Measurements from ENCODE around the gene PIGN.

GRCh38 chr18:62200121-62200914, 13.5 kb upstream of the PIGN start:
- TF ChIP-seq MAX (IDR thresholded peaks at IDR 0.05; ENCODE audit: insufficient read depth, insufficient read length) (no peak), CTCF (IDR thresholded peaks at IDR 0.05; ENCODE audit: extremely low read depth in 1 of 2, insufficient read depth in 1 of 2, low read depth in 1 of 2, low read length in 2 of 2) (no peak), EZH2 (IDR thresholded peaks at IDR 0.05; ENCODE audit: borderline replicate concordance, low read depth, low read length, severe bottlenecking) (no peak), POLR2A (IDR thresholded peaks at IDR 0.05; ENCODE audit: low read depth, low read length) (no peak)

All from endothelial cell of umbilical vein (primary cell).